GM23248 (cell line): ENCODE data around the gene C16orf89. TPM values are rescaled to one million over a fixed set of nuclear protein-coding genes. Genes with fewer than 3 reads are reported as not detected.

Source experiments
- DNase-seq: peaks from one replicate; pipeline ENCODE4 v3.0.0-alpha.2; 2015
- H2AFZ ChIP-seq: fragments of 200-600 bp; sonication (generic); 2 replicates; pipeline ENCODE4 v1.6.1; 2016; ENCODE audit warnings: antibody characterized with exemption
- H3F3A ChIP-seq: fragments of 200-600 bp; sonication (generic); 2 replicates; pipeline ENCODE4 v1.6.1; 2016; ENCODE audit warnings: mild to moderate bottlenecking, antibody characterized with exemption, mixed run types; ENCODE audit not compliant: insufficient read depth
- H3K27ac ChIP-seq: fragments of 200-600 bp; sonication (generic); 2 replicates; pipeline ENCODE4 v1.5.1; 2016; ENCODE audit warnings: mild to moderate bottlenecking
- H3K27me3 ChIP-seq: fragments of 200-600 bp; sonication (generic); replicated peaks from 2 replicates; pipeline ENCODE4 v1.6.1; 2016; ENCODE audit warnings: mild to moderate bottlenecking; ENCODE audit not compliant: insufficient read depth
- H3K36me3 ChIP-seq: fragments of 200-600 bp; sonication (generic); 2 replicates; pipeline ENCODE4 v1.6.1; 2016; ENCODE audit warnings: low read depth, mild to moderate bottlenecking
- H3K4me1 ChIP-seq: fragments of 200-600 bp; sonication (generic); 2 replicates; pipeline ENCODE4 v1.6.1; 2016; ENCODE audit warnings: mild to moderate bottlenecking; ENCODE audit not compliant: insufficient read depth
- H3K4me2 ChIP-seq: fragments of 200-600 bp; sonication (generic); one replicate; pipeline ENCODE4 v1.6.1; 2016; ENCODE audit warnings: mild to moderate bottlenecking; ENCODE audit not compliant: unreplicated experiment
- H3K4me3 ChIP-seq: fragments of 200-600 bp; sonication (generic); 2 replicates; pipeline ENCODE4 v1.5.1; 2016; ENCODE audit warnings: mild to moderate bottlenecking
- H3K79me2 ChIP-seq: fragments of 200-600 bp; sonication (generic); 2 replicates; pipeline ENCODE4 v1.6.1; 2016; ENCODE audit warnings: mild to moderate bottlenecking; ENCODE audit not compliant: insufficient read depth
- H3K9ac ChIP-seq: fragments of 200-600 bp; sonication (generic); 2 replicates; pipeline ENCODE4 v1.6.1; 2016; ENCODE audit warnings: mild to moderate bottlenecking
- H3K9me2 ChIP-seq: fragments of 200-600 bp; sonication (generic); 2 replicates; pipeline ENCODE4 v1.6.1; 2016; ENCODE audit warnings: mixed run types, mild to moderate bottlenecking, moderate library complexity; ENCODE audit not compliant: insufficient read depth
- H3K9me3 ChIP-seq: fragments of 200-600 bp; sonication (generic); one replicate; pipeline ENCODE4 v1.6.1; 2017; ENCODE audit warnings: low read depth
- H4K20me1 ChIP-seq: fragments of 200-600 bp; sonication (generic); 2 replicates; pipeline ENCODE4 v1.6.0; 2016; ENCODE audit not compliant: insufficient read depth
- EZH2 ChIP-seq: fragments of 200-600 bp; sonication (generic); IDR thresholded peaks from 2 replicates; pipeline ENCODE4 v1.6.1; 2018; ENCODE audit warnings: antibody characterized with exemption, mild to moderate bottlenecking; ENCODE audit not compliant: insufficient read depth, poor library complexity, severe bottlenecking
- EZH2phosphoT487 ChIP-seq: fragments of 200-600 bp; sonication (generic); IDR thresholded peaks from 2 replicates; pipeline ENCODE4 v1.6.1; 2018; ENCODE audit warnings: antibody characterized with exemption, moderate library complexity, mild to moderate bottlenecking, low read depth; ENCODE audit not compliant: insufficient read depth
- WGBS, 2 experiments: methylation state at CpG; one replicate each; pipeline ENCODE4 v1.1.6; 2015 to 2017; ENCODE audit warnings: low lambda C conversion rate in 2 of 2, low coverage in 1 of 2; ENCODE audit errors: missing lambda C conversion rate in 2 of 2; 5-methylcytosine and 5-hydroxymethylcytosine counted together
- in situ Hi-C: fragments of 300-500 bp; cut with MboI; formaldehyde crosslinking; loops from 2 replicates; pipeline ENCODE4 v1.15.0; 2020
- polyA plus RNA-seq: library from polyadenylated mRNA; unstranded; fragments of >200 nt; fragmentation: Nextera tagmentation; extraction: Ambion mirVana; gene quantifications from 2 replicates; pipeline ENCODE4 v1.2.1, GENCODE V29; 2016
- total RNA-seq: library from RNA; depleted of rRNA; stranded (reverse); fragments of >200 nt; shearing (Covaris generic); gene quantifications from 2 replicates; pipeline ENCODE4 v1.2.3, GENCODE V29; 2014

C16orf89 gene
- total and polyA plus RNA-seq, 2 experiments from 2014 or later, result not detected

DNA sequence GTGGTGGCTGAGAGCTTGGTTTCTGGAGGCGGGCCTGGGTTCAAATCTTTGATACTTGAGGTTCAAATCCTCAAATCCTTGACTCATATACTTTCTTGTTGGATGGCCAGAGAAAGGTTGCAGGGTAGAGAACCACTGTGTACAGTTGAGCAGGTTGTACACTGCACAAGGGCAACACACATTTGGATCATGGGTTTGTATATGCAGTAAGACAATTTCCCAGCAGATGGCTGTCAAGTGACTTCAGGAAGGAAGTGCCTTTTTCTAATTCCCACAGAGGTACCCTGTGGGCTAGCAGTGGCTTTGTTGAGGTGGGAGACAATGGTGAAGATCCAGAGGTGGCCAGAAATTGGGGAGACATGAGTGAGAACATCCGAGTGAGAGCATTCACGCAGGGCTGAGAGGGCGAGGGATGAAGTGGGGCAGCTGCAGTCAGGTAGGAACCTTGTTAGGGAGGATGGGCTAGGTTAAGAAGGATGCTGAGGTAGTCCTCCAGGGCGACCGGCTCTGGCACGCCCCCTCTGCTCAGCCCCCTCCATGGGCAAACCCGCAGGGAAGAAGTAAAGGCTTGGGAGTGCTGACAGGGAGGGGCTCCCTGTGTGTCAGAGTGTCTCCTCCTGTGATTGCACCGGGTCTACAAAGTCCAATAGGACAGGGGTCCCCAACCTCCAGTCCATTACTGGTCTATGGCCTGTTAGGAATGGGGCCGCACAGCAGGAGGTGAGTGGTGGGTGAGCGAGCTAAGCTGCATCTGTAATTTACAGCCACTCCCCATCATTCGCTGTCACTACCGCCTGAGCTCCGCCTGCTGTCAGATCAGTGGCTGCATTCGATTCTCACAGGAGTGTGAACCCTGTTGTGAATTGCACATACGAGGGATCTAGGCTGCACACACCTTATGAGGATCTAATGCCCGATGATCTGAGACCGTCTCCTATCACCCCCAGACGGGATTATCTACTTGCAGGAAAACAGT lies 2.7 kb downstream of the C16orf89 start:
- in situ Hi-C loops, result no loop called here
- no peak overlapping the region for H3K4me2 ChIP-seq
- no peaks in the 10 kb centered on the region for H3K36me3 ChIP-seq
- H4K20me1 ChIP-seq, result no peaks in the 10 kb centered on the region
- no peak for DNase-seq
- no peak for TF ChIP-seq EZH2
- TF ChIP-seq EZH2phosphoT487, result no peak
- WGBS, 2 experiments, result 55 to 57% methylated on average over 19 of the region's 19 CpGs
- no peaks in the 10 kb centered on the region for H3K9me3 ChIP-seq
- H3K79me2 ChIP-seq, result no peaks in the 10 kb centered on the region
- no peak overlapping the region for H3K27ac ChIP-seq
- peaks cover 8% of the 10 kb centered on the region; the same call in 1 of the 2 replicates for H3K27me3 ChIP-seq
- no peak overlapping the region for H2AFZ ChIP-seq
- no peak overlapping the region for H3K9ac ChIP-seq
- no peaks in the 10 kb centered on the region for H3F3A ChIP-seq
- no peak overlapping the region for H3K4me3 ChIP-seq
- H3K4me1 ChIP-seq, result no peaks in the 10 kb centered on the region
- H3K9me2 ChIP-seq, result no peaks in the 10 kb centered on the region

DNA sequence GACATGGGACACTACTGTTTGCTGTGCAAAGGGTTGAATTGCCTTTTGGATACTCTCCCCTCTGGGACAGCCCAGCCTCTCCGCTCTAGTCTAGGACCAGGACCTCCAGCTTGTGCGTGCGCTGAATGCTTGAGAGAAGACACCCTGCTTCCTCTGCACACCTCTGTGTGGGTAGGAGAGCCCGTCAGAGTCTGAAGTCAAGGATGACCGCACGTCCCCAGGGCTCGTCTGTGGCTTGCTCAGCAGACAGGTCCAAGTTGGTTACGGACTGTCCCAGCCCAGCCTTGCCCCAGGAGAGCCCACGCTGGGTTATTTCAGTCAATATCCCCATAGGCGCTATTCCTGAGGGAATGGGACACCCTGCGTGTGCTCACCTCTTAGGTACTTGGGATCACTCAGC lies 3.7 kb downstream of the C16orf89 start:
- Histone ChIP-seq H3K9me3 (no peaks in the 10 kb centered on the region), H3F3A (no peaks in the 10 kb centered on the region)

DNA sequence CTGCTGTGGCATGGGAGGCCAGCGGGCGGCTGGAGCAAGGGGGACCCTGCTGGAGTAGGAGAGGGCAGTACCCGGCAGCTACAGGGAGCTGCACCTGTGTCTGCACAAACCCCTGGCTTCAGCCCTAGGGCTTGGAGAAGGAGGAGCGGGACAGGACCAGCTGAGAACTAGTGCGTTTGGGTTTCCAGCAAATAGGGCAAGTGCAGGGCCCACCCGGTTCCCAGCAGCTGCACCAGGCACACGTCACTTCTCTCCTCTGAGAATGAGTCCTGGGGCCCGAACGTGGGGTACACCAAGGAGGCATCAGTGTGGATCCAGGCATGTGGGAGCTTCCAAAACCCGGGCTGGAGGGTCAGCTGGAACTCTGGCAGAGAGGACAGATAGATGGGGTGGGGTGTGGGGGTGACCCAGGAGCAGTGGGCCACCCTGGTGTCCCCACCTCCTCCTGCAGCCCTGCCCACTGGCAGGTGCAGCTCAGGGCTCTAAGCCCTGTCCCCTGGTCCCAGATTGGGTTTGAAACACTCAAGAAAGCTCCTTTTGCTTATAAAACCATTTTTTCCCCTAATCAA lies 5.6 kb downstream of the C16orf89 start:
- Histone ChIP-seq H3K4me1 (no peaks in the 10 kb centered on the region), H3K4me2 (no peak overlapping the region), H3K27ac (no peak overlapping the region), H3K9ac (no peak overlapping the region), H3K9me3 (no peaks in the 10 kb centered on the region), H3K79me2 (no peaks in the 10 kb centered on the region), H3K9me2 (no peaks in the 10 kb centered on the region), H3K27me3 (no peaks in the 10 kb centered on the region), H3K4me3 (no peak overlapping the region), H2AFZ (no peak overlapping the region), H3K36me3 (no peaks in the 10 kb centered on the region), H3F3A (no peaks in the 10 kb centered on the region), H4K20me1 (no peaks in the 10 kb centered on the region)
- in situ Hi-C loops, result no loop called here
- DNase-seq, result no peak
- TF ChIP-seq EZH2 (no peak), EZH2phosphoT487 (no peak)
- WGBS, 2 experiments, result 54 to 58% methylated on average over 9 to 10 of the region's 10 CpGs

More for the DNA sequence above, 3.7 kb downstream of the C16orf89 start:
- no peaks in the 10 kb centered on the region for H3K4me1 ChIP-seq
- peaks cover 8% of the 10 kb centered on the region; the same call in 1 of the 2 replicates for H3K27me3 ChIP-seq
- no peak for DNase-seq
- no peaks in the 10 kb centered on the region for H3K36me3 ChIP-seq
- H2AFZ ChIP-seq, result no peak overlapping the region
- H4K20me1 ChIP-seq, result no peaks in the 10 kb centered on the region
- no peak for TF ChIP-seq EZH2
- TF ChIP-seq EZH2phosphoT487, result no peak
- 75 to 78% methylated on average over 10 to 11 of the region's 11 CpGs for WGBS, 2 experiments
- H3K9me2 ChIP-seq, result no peaks in the 10 kb centered on the region
- H3K4me3 ChIP-seq, result no peak overlapping the region
- in situ Hi-C loops, result no loop called here
- H3K79me2 ChIP-seq, result no peaks in the 10 kb centered on the region
- H3K27ac ChIP-seq, result no peak overlapping the region
- no peak overlapping the region for H3K9ac ChIP-seq
- H3K4me2 ChIP-seq, result no peak overlapping the region

- no peaks in the 10 kb centered on the region for H3K79me2 ChIP-seq
- H3K27ac ChIP-seq, result no peak overlapping the region
- H3F3A ChIP-seq, result no peaks in the 10 kb centered on the region
- no peaks in the 10 kb centered on the region for H4K20me1 ChIP-seq
- H3K4me2 ChIP-seq, result no peak overlapping the region
- no peaks in the 10 kb centered on the region for H3K36me3 ChIP-seq
- no peak for TF ChIP-seq EZH2phosphoT487
- no peak for TF ChIP-seq EZH2
- H3K4me1 ChIP-seq, result no peaks in the 10 kb centered on the region
- WGBS, 2 experiments, result 78 to 84% methylated on average over 5 to 6 of the region's 6 CpGs
- no peaks in the 10 kb centered on the region for H3K27me3 ChIP-seq
- H3K9ac ChIP-seq, result no peak overlapping the region
- no peaks in the 10 kb centered on the region for H3K9me3 ChIP-seq
- no peak overlapping the region for H3K4me3 ChIP-seq
- H2AFZ ChIP-seq, result no peak overlapping the region
- no peaks in the 10 kb centered on the region for H3K9me2 ChIP-seq
- in situ Hi-C loops, result no loop called here
- DNase-seq, result no peak
Observed at GRCh38 chr16:5059386-5060072, 6.2 kb downstream of the C16orf89 start.
